ENCODE measurements around the gene ARL8B. TPM values are rescaled to one million over a fixed set of nuclear protein-coding genes. Genes with fewer than 3 reads are reported as not detected.

Gene ARL8B
- total RNA-seq, 1 donor, result 106 TPM

DNA sequence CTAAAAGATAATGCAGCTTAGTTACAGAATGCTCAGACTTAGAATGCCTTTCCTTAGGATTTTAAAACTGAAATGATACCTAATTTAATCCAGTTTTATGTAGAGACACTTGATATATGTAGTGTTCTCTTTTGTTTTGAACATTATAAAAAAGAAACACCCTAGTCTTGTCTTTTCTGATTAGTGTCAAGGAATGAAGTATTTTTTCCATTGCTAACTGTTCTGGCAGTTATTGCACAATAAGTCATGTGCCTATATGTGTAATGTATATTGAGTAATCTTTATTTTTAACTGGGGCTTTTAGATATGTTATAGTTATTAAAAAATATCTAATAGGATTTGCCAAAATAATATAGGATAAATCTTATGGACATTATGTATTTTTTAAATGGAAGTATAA is 4.5 kb downstream of the ARL8B start:
- Histone ChIP-seq H3K27me3 (ENCODE audit: insufficient read depth, low read length) (no peaks in the 10 kb centered on the region), H3K4me1 (ENCODE audit: insufficient read depth, low read length) (peaks cover 56% of the 10 kb centered on the region), H3K4me3 (ENCODE audit: low read length) (no peak overlapping the region), H3K9me3 (ENCODE audit: low read depth, low read length) (no peaks in the 10 kb centered on the region)

- H3K9me3 ChIP-seq (ENCODE audit: low read depth, low read length), result no peaks in the 10 kb centered on the region
- peaks cover 50% of the 10 kb centered on the region for H3K4me1 ChIP-seq (ENCODE audit: insufficient read depth, low read length)
- H3K4me3 ChIP-seq (ENCODE audit: low read length), result no peak overlapping the region
- H3K27me3 ChIP-seq (ENCODE audit: insufficient read depth, low read length), result no peaks in the 10 kb centered on the region
These were observed 6.8 kb downstream of the ARL8B start for GRCh38 chr3:5128849-5129248.

DNA sequence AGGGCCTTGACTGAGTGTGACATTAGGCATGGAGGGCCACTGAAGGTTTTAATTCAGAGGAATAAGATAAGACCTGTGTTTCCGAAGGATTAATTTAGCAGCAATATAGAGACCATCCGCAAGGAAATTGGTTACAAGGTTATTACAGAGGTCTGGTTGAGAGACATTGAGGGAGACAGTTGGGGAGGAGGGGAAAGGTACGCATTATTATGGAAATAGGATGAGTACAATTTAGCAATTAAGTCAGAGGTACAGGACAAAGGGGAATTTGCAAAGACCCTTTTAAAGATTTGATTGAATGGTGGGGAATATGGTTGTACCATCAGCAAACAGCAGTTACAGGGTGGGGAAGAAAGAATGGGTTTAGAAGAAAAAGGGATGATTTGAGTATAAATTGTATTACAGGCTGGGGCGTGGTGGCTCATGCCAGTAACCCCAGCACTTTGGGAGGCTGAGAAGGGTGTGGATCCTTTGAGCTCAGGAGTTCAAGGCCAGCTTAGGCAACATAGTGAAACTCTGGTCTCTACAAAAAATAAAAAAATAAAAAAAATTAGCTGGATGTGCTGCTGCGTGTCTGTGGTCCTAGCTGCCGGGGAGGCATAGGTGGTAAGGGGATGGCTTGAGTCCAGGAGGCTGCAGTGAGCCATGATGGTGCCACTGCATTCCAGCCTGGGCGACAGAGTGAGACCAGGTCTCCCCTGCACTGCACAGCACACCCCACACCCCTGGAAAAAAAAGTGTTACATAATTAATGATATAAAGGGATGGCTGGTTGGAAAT is 11.3 kb downstream of the ARL8B start:
- H3K27me3 ChIP-seq (ENCODE audit: insufficient read depth, low read length), result no peaks in the 10 kb centered on the region
- no peak overlapping the region for H3K4me3 ChIP-seq (ENCODE audit: low read length)
- no peaks in the 10 kb centered on the region for H3K9me3 ChIP-seq (ENCODE audit: low read depth, low read length)
- peaks cover 42% of the 10 kb centered on the region for H3K4me1 ChIP-seq (ENCODE audit: insufficient read depth, low read length)

- no peaks in the 10 kb centered on the region for H3K27me3 ChIP-seq (ENCODE audit: insufficient read depth, low read length)
- H3K4me1 ChIP-seq (ENCODE audit: insufficient read depth, low read length), result peaks cover 46% of the 10 kb centered on the region
- H3K9me3 ChIP-seq (ENCODE audit: low read depth, low read length), result no peaks in the 10 kb centered on the region
- H3K4me3 ChIP-seq (ENCODE audit: low read length), result no peak overlapping the region
These were observed 11.9 kb downstream of the ARL8B start for GRCh38 chr3:5134019-5134391.

GRCh38 chr3:5134499-5134898 is 12.4 kb downstream of the ARL8B start:
- Histone ChIP-seq H3K27me3 (ENCODE audit: insufficient read depth, low read length) (no peaks in the 10 kb centered on the region), H3K9me3 (ENCODE audit: low read depth, low read length) (no peaks in the 10 kb centered on the region), H3K4me1 (ENCODE audit: insufficient read depth, low read length) (peaks cover 47% of the 10 kb centered on the region), H3K4me3 (ENCODE audit: low read length) (no peak overlapping the region)

- H3K4me1 ChIP-seq (ENCODE audit: insufficient read depth, low read length), result peaks cover 60% of the 10 kb centered on the region
- no peak overlapping the region for H3K4me3 ChIP-seq (ENCODE audit: low read length)
- no peaks in the 10 kb centered on the region for H3K9me3 ChIP-seq (ENCODE audit: low read depth, low read length)
- H3K27me3 ChIP-seq (ENCODE audit: insufficient read depth, low read length), result no peaks in the 10 kb centered on the region
These were observed 14.3 kb downstream of the ARL8B start for GRCh38 chr3:5136211-5136918.

- no peak overlapping the region for H3K4me3 ChIP-seq (ENCODE audit: low read length)
- H3K9me3 ChIP-seq (ENCODE audit: low read depth, low read length), result no peaks in the 10 kb centered on the region
- no peaks in the 10 kb centered on the region for H3K27me3 ChIP-seq (ENCODE audit: insufficient read depth, low read length)
- peaks cover 60% of the 10 kb centered on the region for H3K4me1 ChIP-seq (ENCODE audit: insufficient read depth, low read length)
These were observed 14.9 kb downstream of the ARL8B start for GRCh38 chr3:5136919-5137429.

- Histone ChIP-seq H3K4me1 (ENCODE audit: insufficient read depth, low read length) (peaks cover 65% of the 10 kb centered on the region), H3K9me3 (ENCODE audit: low read depth, low read length) (no peaks in the 10 kb centered on the region), H3K27me3 (ENCODE audit: insufficient read depth, low read length) (no peaks in the 10 kb centered on the region), H3K4me3 (ENCODE audit: low read length) (no peak overlapping the region)
These were observed 16.3 kb downstream of the ARL8B start for GRCh38 chr3:5138214-5138981.

- H3K4me1 ChIP-seq (ENCODE audit: insufficient read depth, low read length), result peaks cover 79% of the 10 kb centered on the region
These were observed 18.1 kb downstream of the ARL8B start for GRCh38 chr3:5140230-5140621.

GRCh38 chr3:5140839-5141238 is 18.7 kb downstream of the ARL8B start:
- Histone ChIP-seq H3K9me3 (ENCODE audit: low read depth, low read length) (no peaks in the 10 kb centered on the region), H3K27me3 (ENCODE audit: insufficient read depth, low read length) (no peaks in the 10 kb centered on the region), H3K4me1 (ENCODE audit: insufficient read depth, low read length) (peaks cover 82% of the 10 kb centered on the region), H3K4me3 (ENCODE audit: low read length) (no peak overlapping the region)

More at GRCh38 chr3:5140230-5140621, 18.1 kb downstream of the ARL8B start:
- H3K9me3 ChIP-seq (ENCODE audit: low read depth, low read length), result no peaks in the 10 kb centered on the region
- no peak overlapping the region for H3K4me3 ChIP-seq (ENCODE audit: low read length)
- no peaks in the 10 kb centered on the region for H3K27me3 ChIP-seq (ENCODE audit: insufficient read depth, low read length)

DNA sequence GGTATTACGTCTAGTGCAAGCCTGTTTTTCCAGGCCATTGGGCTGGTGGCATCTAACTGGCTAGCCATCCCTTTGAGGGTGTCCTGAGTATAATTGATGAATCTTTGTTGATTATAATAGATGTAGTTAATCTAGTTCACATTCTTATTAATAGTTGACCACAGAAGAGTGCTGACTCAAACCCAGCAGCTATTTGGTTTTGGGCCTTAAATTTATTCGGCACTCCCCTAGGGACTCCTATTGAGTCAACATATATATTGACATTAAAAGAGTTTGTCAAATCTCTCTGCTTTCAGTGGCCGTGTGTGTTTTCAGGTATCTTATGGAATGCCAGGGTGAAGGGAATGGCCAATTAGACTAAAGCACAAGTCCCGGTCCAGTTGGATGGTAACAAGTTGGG is 19.7 kb downstream of the ARL8B start:
- Histone ChIP-seq H3K9me3 (ENCODE audit: low read depth, low read length) (no peaks in the 10 kb centered on the region), H3K4me3 (ENCODE audit: low read length) (no peak overlapping the region), H3K4me1 (ENCODE audit: insufficient read depth, low read length) (peaks cover 74% of the 10 kb centered on the region), H3K27me3 (ENCODE audit: insufficient read depth, low read length) (no peaks in the 10 kb centered on the region)

- no peak overlapping the region for H3K4me3 ChIP-seq (ENCODE audit: low read length)
- H3K27me3 ChIP-seq (ENCODE audit: insufficient read depth, low read length), result no peaks in the 10 kb centered on the region
- peaks cover 65% of the 10 kb centered on the region for H3K4me1 ChIP-seq (ENCODE audit: insufficient read depth, low read length)
These were observed 21.4 kb downstream of the ARL8B start for GRCh38 chr3:5143464-5143863.

GRCh38 chr3:5144316-5144994 is 22.4 kb downstream of the ARL8B start:
- peaks cover 65% of the 10 kb centered on the region for H3K4me1 ChIP-seq (ENCODE audit: insufficient read depth, low read length)
- no peak overlapping the region for H3K4me3 ChIP-seq (ENCODE audit: low read length)
- H3K27me3 ChIP-seq (ENCODE audit: insufficient read depth, low read length), result no peaks in the 10 kb centered on the region
- no peaks in the 10 kb centered on the region for H3K9me3 ChIP-seq (ENCODE audit: low read depth, low read length)

More at GRCh38 chr3:5143464-5143863, 21.4 kb downstream of the ARL8B start:
- H3K9me3 ChIP-seq (ENCODE audit: low read depth, low read length), result no peaks in the 10 kb centered on the region

- Histone ChIP-seq H3K4me3 (ENCODE audit: low read length) (no peak overlapping the region), H3K4me1 (ENCODE audit: insufficient read depth, low read length) (peaks cover 59% of the 10 kb centered on the region), H3K9me3 (ENCODE audit: low read depth, low read length) (no peaks in the 10 kb centered on the region), H3K27me3 (ENCODE audit: insufficient read depth, low read length) (no peaks in the 10 kb centered on the region)
These were observed 23.0 kb downstream of the ARL8B start for GRCh38 chr3:5145120-5145519.

Measured in mononuclear cell (primary cell).